Ecto neural progenitor cell (in vitro differentiated cells): ENCODE data around the gene MIF4GD.

ENCODE experiments used
- DNase-seq: peaks from one replicate; pipeline ENCODE4 v3.0.0-alpha.2; 2018; ENCODE audit warnings: low spot score

MIF4GD gene

DNA sequence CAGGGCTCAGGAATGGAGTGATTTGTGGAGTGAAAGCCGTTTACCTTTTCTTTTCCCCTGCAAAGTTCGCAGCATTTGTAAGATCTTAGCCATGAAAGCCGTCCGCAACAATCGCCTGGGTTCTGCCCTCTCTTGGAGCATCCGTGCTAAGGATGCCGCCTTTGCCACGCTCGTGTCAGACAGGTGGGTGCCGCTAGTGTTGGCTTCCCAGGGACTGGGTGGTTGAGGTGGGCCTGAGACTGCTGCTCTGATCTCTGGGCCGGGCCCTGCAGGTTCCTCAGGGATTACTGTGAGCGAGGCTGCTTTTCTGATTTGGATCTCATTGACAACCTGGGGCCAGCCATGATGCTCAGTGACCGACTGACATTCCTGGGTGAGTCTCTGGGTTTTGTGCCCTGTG, 38.2 kb downstream of the MIF4GD start:
- DNase-seq, result no peak

DNA sequence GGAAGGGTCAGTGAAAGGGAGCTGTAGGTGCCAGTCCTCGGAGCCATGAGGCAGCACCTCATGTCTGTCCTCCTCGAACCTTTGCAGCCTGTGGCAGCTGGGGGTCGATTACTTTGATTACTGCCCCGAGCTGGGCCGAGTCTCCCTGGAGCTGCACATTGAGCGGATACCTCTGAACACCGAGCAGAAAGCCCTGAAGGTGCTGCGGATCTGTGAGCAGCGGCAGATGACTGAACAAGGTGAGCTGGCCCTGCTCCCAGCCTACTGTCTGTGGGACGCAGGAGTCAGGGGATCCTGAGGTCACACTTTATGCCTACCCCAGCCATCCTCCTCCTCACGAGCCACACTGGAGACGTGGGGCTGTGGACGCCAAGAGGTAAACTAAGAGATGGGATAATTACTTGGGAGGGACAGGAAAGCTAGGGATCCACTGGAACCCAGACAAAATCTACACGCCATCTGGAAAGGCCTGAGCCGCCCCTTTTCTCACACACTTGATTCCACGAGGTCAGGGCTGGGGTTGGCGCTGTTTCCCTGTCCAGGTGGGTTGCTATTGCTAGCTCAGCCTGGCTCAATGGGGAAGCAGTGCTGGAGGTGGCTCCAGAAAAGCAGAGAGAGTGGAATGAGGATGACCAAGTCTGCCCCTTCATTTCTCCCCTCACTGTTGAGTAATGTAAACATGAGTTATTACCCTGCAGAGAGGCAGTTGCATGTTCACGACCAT, 39.1 kb downstream of the MIF4GD start:
- DNase-seq, result no peak

- DNase-seq, result no peak
Observed at GRCh38 chr17:75231071-75231470, 40.0 kb downstream of the MIF4GD start.

DNA sequence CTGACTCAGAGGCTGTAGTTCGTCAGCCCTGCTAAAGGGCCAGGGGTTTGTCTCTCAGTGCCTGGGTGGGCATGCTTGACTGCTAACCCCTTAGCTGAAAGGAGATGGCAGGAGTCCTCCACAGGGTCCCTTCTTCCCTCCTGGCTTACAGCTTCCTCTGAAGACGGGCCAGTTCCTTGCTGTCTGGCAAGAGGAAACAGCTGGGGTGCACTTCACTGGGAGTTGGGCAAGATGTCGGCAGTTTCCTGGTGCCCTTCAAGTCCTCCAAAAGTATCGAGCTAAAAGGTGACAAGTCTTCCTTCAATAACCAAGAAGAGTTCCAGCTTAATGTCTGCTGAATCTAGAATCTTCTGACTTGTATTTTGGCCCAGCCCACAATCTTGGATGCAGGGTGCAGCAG, 42.2 kb downstream of the MIF4GD start:
- DNase-seq, result no peak

- DNase-seq, result no peak
Observed at GRCh38 chr17:75228305-75228704, 42.7 kb downstream of the MIF4GD start.

DNA sequence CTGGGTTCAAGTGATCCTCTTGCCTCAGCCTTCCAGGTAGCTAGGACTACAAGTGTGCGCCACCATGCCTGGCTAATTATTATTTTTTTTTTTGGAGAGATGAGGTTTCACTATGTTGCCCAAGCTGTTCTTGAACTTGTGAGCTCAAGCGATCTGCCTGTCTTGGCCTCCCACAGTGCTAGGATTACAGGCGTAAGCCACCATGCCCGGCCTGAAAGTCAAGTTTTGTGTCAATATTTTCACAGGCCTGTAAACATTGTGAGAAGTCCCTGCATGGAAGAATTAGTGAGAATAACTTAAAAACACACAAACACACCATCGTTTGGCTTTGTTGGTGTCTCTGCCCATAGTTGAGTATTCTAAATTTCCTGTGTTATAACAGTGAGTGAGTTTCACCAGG, 43.3 kb downstream of the MIF4GD start:
- no peak for DNase-seq

DNA sequence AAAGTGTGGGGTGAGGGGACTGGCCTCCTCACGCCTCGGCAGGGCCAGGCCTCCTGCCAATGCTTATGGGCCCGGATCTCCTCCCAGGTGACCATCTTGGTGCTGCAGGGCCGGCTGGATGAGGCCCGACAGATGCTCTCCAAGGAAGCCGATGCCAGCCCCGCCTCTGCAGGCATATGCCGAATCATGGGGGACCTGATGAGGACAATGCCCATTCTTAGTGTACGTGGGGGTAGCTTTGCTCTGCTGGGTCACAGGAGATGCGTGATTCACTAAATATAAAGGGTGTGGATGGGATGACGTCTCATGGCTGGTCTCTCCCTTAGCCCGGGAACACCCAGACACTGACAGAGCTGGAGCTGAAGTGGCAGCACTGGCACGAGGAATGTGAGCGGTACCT, 46.0 kb downstream of the MIF4GD start:
- no peak for DNase-seq

- DNase-seq, result no peak
Observed at GRCh38 chr17:75219815-75220214, 51.2 kb downstream of the MIF4GD start.

GRCh38 chr17:75218131-75218530, 52.9 kb downstream of the MIF4GD start:
- no peak for DNase-seq
